Activated CD8-positive, alpha-beta memory T cell treated with anti-CD3 and anti-CD28 coated beads, Interleukin-2, amount 10 ng/mL, durations not matched to agents 7 days and 5 days (primary cell): ENCODE data around the gene KNG1. TPM values are rescaled to one million over a fixed set of nuclear protein-coding genes. Genes with fewer than 3 reads are reported as not detected.
A peak's percentile ranks its signal among the peaks of the same experiment; 100 is the strongest.

Experiments used
- ATAC-seq: fragments of 150-1000 bp; cut with Tn5 transposase; one replicate; pipeline ENCODE4 v1.10.0; 2021; ENCODE audit warnings: moderate library complexity
- CTCF ChIA-PET: fragments of 350-600 bp; sonication (Branson Sonifier 250); formaldehyde crosslinking; loops from one replicate; lab custom pipeline; 2021; ENCODE audit warnings: antibody characterized with exemption; lab: Charles Lee
- DNase-seq: peaks from one replicate; pipeline ENCODE4 v3.0.0-alpha.2; 2020
- H3K27ac Mint-ChIP-seq: one replicate; pipeline ENCODE4 v1.8.0; 2021; ENCODE audit warnings: mild to moderate bottlenecking, mixed read lengths
- H3K27me3 Mint-ChIP-seq: one replicate; pipeline ENCODE4 v1.8.0; 2021; ENCODE audit warnings: mixed read lengths
- H3K36me3 Mint-ChIP-seq: one replicate; pipeline ENCODE4 v1.8.0; 2021; ENCODE audit warnings: mild to moderate bottlenecking, mixed read lengths
- H3K4me1 Mint-ChIP-seq: one replicate; pipeline ENCODE4 v1.8.0; 2021; ENCODE audit warnings: mixed read lengths
- H3K4me3 Mint-ChIP-seq: one replicate; pipeline ENCODE4 v1.8.0; 2021; ENCODE audit warnings: mild to moderate bottlenecking, moderate library complexity, mixed read lengths
- H3K9me3 Mint-ChIP-seq: one replicate; pipeline ENCODE4 v1.8.0; 2022; ENCODE audit warnings: low read depth, mixed read lengths
- total RNA-seq, 2 experiments: library from RNA; stranded (reverse); gene quantifications; one replicate each; pipeline ENCODE4 v1.2.3, GENCODE V29; 2021

The KNG1 gene
- total RNA-seq, 2 experiments from 2014 or later = not detected

- DNase-seq (peak; percentile 41), ATAC-seq (peak; percentile 52)
- CTCF ChIA-PET = interaction anchor here (1.0 to 2.2 kb wide), 7 partner anchors 11 to 157 kb away, joined by 3 to 17 read pairs (median 7); partner anchors contain the start of gene EIF4A2
- Mint-ChIP-seq H3K4me1 (peaks cover 22% of the 10 kb centered on the region), H3K27me3 (no peaks in the 10 kb centered on the region), H3K4me3 (peak overlapping the region; percentile 78), H3K36me3 (no peaks in the 10 kb centered on the region), H3K27ac (peak overlapping the region; percentile 88), H3K9me3 (no peaks in the 10 kb centered on the region)
These were observed 55.1 kb downstream of the KNG1 start for GRCh38 chr3:186772281-186772694.

DNA sequence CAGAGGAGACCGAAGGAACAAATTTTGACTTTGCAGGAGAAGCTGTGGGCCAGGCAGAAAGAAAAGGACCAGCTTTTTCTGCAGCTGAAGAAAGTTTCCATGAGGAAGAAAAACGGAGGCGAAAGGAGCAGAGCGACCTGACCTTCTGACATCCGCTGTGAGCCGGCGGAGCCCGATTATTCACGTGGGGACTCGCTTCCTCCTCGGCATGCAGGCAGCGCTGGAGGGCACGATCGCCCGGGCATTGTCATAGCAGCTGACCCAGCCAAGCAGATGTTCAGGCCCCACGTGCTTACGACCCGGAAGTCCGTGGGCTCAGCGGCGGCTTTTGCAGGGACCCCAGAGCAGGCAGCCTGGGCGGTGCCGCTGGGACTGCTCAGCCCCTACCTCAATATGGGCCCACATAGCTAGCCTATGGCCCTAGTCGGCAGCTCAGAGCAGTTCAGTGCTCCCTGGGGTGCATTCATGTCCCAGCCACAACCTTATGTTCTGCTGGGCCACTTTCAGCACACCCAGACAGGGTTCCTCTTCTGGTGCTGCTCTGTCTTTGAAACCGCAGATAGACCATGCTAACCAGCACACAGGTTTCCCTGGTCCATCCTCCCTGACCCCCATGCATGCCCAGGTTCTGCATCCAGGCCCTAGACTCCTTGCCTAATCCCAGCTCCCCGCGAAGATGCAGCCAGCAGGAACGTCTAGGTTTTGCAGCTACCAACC is 55.7 kb downstream of the KNG1 start:
- no peaks in the 10 kb centered on the region for H3K36me3 Mint-ChIP-seq
- peak; percentile 88 for DNase-seq
- H3K9me3 Mint-ChIP-seq = no peaks in the 10 kb centered on the region
- CTCF ChIA-PET = interaction anchor here (0.7 to 2.2 kb wide), 8 partner anchors 10 to 158 kb away, joined by 3 to 17 read pairs (median 6); partner anchors contain the start of gene EIF4A2
- peaks cover 22% of the 10 kb centered on the region for H3K4me1 Mint-ChIP-seq
- peak overlapping the region; percentile 78 for H3K4me3 Mint-ChIP-seq
- peak overlapping the region; percentile 88 for H3K27ac Mint-ChIP-seq
- H3K27me3 Mint-ChIP-seq = no peaks in the 10 kb centered on the region
- peak; percentile 95 for ATAC-seq

DNA sequence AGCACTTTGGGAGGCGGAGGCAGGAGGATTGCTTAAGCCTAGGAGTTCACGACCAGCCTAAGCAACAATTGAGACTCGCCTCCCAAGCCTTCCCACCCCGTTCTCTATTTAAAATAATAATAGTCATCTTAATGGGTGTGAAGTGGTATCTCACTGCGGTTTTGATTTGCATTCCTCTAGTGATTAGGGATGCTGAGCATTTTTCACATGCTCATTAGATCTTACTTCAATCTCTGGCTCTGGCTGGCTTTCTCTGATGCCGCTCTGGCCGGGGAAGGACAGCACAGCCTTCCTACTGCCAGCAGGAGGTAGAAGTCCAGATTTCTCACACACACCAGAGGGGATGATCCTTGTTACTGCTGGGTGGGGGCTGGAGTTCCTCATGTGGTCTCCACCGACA is 58.8 kb downstream of the KNG1 start:
- no peaks in the 10 kb centered on the region for H3K27me3 Mint-ChIP-seq
- CTCF ChIA-PET = interaction anchor here (0.7 kb wide), 1 partner anchor 159 kb away, joined by 3 read pairs; no protein-coding TSS in a partner anchor
- no peaks in the 10 kb centered on the region for H3K36me3 Mint-ChIP-seq
- no peak for ATAC-seq
- DNase-seq = no peak
- H3K4me1 Mint-ChIP-seq = peaks cover 21% of the 10 kb centered on the region
- H3K27ac Mint-ChIP-seq = no peak overlapping the region
- H3K4me3 Mint-ChIP-seq = no peak overlapping the region
- H3K9me3 Mint-ChIP-seq = no peaks in the 10 kb centered on the region

DNA sequence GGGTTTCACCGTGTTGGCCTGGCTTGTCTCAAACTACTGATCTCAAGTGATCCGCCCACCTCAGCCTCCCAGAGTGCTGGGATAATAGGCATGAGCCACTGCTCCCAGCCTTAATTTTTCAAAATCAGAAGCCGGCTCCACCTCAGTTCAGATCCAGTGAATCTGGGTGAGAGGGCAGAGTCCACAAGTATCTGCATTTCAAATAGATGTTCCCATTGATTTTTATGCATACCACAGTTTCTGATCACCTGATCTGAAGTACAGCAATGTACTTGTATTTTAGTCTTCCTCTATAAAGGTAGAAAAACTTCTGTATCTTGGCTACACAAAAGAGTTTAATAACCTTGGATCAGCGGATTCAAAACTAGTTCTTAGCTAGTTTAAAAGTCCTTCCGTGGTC is 62.0 kb downstream of the KNG1 start:
- H3K9me3 Mint-ChIP-seq = no peaks in the 10 kb centered on the region
- ATAC-seq = no peak
- H3K4me3 Mint-ChIP-seq = no peak overlapping the region
- no peak for DNase-seq
- H3K27me3 Mint-ChIP-seq = peaks cover 2% of the 10 kb centered on the region
- CTCF ChIA-PET = no interaction called here
- H3K4me1 Mint-ChIP-seq = peaks cover 8% of the 10 kb centered on the region
- peaks cover 9% of the 10 kb centered on the region for H3K36me3 Mint-ChIP-seq
- H3K27ac Mint-ChIP-seq = no peak overlapping the region

DNA sequence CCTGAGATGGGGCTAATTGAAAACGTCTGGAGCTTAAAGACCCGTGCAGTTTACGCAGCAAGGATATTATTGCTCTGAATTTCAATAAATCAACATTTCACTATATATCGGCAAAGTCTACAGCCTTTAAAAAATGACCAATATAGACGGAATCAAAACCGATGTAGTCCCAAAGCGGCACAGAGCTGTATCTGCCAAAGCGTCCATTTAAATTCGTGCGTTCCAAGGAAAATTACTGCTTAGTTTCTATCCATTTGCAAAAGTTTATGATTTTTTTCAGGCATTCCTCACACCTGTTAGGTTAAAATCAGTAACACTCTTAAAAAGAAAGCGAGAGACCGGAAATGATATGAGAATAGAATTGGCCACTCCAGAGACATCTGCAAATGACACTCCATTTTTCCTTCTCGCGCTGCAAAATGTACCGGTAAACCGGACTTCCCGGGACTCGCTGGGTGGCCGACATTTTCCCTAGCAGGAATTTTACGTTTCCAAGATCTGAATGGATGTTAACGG is 65.4 kb downstream of the KNG1 start:
- H3K27me3 Mint-ChIP-seq = peaks cover 2% of the 10 kb centered on the region
- H3K4me1 Mint-ChIP-seq = peaks cover 33% of the 10 kb centered on the region
- ATAC-seq = peak; percentile 9

DNA sequence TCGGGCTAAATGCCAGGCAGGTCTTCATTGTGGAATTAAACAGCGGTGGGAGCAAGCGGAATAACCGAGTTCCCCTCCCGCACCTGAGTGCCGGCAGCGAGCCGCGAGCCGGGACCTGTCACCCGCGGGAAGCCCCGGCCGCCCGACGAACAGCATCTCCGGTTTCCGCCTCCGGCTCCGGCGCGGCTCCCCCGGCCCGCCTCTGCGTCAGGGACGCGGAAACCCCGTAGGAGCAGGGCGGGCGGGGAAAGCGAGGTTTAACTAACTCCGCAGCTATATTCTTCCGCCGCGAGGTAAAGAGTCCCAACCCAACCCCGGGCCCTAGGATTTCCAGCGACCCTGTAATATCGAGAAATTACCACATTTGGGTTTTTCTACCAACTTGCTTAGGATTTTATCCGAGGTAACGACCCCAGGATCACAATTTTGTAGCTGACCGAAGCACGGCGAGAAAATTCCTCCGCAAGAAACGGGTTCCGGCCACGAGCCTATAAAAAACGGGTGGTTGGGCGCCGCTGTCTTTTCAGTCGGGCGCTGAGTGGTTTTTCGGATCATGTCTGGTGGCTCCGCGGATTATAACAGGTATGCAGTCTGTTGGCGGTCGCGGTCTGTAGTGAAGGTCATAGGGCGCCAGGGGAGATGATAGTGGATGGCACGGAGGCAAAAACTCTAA is 66.0 kb downstream of the KNG1 start, which contains the start of gene EIF4A2:
Gene EIF4A2, plus strand, starts transcription at position 520 of the 673 bp plus-strand sequence. Its CDS starts 34 bp downstream, at position 554.
- CTCF ChIA-PET = interaction anchor here (1.0 to 3.4 kb wide), 8 partner anchors 11 to 356 kb away, joined by 3 to 24 read pairs (median 6); partner anchors contain the start of gene RPL39L
- DNase-seq (peak; percentile 93), ATAC-seq (peak; percentile 71)
- H3K4me3 Mint-ChIP-seq = peak within 1 kb of the TSS; percentile 100
- peaks cover 2% of the 10 kb centered on the region for H3K27me3 Mint-ChIP-seq
- H3K36me3 Mint-ChIP-seq = peaks cover 49% of the 10 kb centered on the region
- H3K9me3 Mint-ChIP-seq = no peaks in the 10 kb centered on the region
- peak within 1 kb of the TSS; percentile 100 for H3K27ac Mint-ChIP-seq
- H3K4me1 Mint-ChIP-seq = peaks cover 39% of the 10 kb centered on the region

More for the DNA sequence above, 65.4 kb downstream of the KNG1 start:
- no peak for DNase-seq
- Mint-ChIP-seq H3K36me3 (peaks cover 43% of the 10 kb centered on the region), H3K9me3 (no peaks in the 10 kb centered on the region), H3K4me3 (peak overlapping the region; percentile 100), H3K27ac (peak overlapping the region; percentile 100)
- CTCF ChIA-PET = interaction anchor here (1.0 to 3.4 kb wide), 5 partner anchors 10 to 357 kb away, joined by 3 to 24 read pairs (median 7); partner anchors contain the start of gene RPL39L

DNA sequence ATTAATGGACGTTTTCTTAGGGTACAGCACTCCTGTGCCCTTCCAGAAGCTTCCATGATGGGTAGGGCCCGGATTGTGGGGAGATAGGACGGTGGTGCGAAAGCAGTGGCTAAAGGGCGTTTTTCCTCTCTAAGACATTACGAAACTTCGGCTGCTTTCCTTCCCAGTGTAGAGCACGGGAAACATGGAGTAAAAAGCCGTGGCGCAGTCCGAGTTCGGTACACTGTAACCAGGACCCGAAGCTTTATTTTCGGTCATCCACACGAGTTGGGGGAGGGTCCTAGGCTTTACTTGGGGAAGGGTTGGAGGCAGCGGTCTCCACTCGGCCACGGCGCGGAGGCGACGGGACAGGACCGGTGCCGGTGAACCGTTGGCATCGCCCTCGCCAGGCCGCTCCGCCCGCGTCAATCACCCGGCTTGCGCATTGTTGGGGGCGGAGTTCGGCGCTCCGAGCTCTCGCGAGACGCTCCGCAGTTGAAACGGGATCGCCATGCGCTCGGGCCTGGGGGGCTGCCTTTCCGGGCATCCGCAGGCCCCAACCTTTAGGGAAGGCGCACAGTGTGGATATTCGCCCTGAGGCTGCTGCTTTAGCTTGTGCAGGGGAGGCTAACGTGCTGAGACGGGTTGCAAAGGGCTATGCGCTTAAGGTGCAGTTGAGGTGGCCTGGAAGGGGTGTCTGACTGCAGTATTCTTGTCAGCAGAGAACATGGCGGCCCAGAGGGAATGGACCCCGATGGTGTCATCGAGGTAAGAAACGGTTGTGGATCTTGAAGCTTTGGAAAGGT is 66.8 kb downstream of the KNG1 start:
- peak; percentile 66 for ATAC-seq
- Mint-ChIP-seq H3K4me1 (peaks cover 47% of the 10 kb centered on the region), H3K4me3 (peak overlapping the region; percentile 100), H3K27me3 (peaks cover 2% of the 10 kb centered on the region), H3K27ac (peak overlapping the region; percentile 100), H3K9me3 (no peaks in the 10 kb centered on the region), H3K36me3 (peaks cover 57% of the 10 kb centered on the region)
- DNase-seq = peak; percentile 89
- CTCF ChIA-PET = interaction anchor here (1.0 to 3.4 kb wide), 7 partner anchors 11 to 355 kb away, joined by 3 to 24 read pairs (median 7); partner anchors contain the start of gene RPL39L

DNA sequence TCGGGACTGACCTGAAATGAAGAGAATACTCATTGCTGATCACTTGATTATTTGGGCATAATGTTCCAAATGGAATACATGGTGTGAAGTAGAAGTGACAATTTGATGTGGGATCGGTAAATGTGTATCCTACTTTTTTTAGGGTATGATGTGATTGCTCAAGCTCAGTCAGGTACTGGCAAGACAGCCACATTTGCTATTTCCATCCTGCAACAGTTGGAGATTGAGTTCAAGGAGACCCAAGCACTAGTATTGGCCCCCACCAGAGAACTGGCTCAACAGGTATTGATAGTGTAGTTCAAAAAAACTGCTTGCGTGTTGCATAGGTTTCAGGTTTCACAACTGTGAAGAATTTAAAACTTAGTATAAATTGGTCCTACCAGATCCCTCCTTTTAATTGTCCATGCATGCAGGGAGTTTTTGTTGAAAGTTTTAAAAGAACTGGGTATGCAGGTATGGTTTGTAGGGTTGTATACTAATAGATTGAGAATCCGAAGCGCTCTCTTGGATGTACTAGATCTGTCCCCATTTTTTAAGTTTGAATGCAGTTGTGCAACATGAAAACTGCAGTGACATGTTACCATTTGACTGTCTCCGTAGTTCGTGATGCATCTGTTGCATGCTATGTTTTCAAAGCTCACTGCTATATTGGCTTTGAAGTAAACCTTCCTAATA is 67.8 kb downstream of the KNG1 start:
- H3K36me3 Mint-ChIP-seq = peaks cover 63% of the 10 kb centered on the region
- ATAC-seq (no peak), DNase-seq (no peak)
- H3K9me3 Mint-ChIP-seq = no peaks in the 10 kb centered on the region
- peak overlapping the region; percentile 100 for H3K4me3 Mint-ChIP-seq
- H3K4me1 Mint-ChIP-seq = peaks cover 53% of the 10 kb centered on the region
- peak overlapping the region; percentile 100 for H3K27ac Mint-ChIP-seq
- CTCF ChIA-PET = interaction anchor here (1.0 to 3.4 kb wide), 7 partner anchors 12 to 169 kb away, joined by 3 to 24 read pairs (median 5); no protein-coding TSS in a partner anchor
- peaks cover 2% of the 10 kb centered on the region for H3K27me3 Mint-ChIP-seq

GRCh38 chr3:186785495-186786018 is 68.4 kb downstream of the KNG1 start:
- ATAC-seq = no peak
- DNase-seq = no peak
- CTCF ChIA-PET = interaction anchor here (0.8 to 1.2 kb wide), 4 partner anchors 13 to 168 kb away, joined by 3 read pairs; no protein-coding TSS in a partner anchor
- H3K4me3 Mint-ChIP-seq = peak overlapping the region; percentile 100
- H3K9me3 Mint-ChIP-seq = no peaks in the 10 kb centered on the region
- H3K27ac Mint-ChIP-seq = peak overlapping the region; percentile 100
- peaks cover 55% of the 10 kb centered on the region for H3K4me1 Mint-ChIP-seq
- H3K27me3 Mint-ChIP-seq = peaks cover 2% of the 10 kb centered on the region
- H3K36me3 Mint-ChIP-seq = peaks cover 69% of the 10 kb centered on the region

GRCh38 chr3:186786922-186787321 is 69.8 kb downstream of the KNG1 start:
- H3K4me1 Mint-ChIP-seq = peaks cover 54% of the 10 kb centered on the region
- CTCF ChIA-PET = no interaction called here
- ATAC-seq = no peak
- peak overlapping the region; percentile 100 for H3K27ac Mint-ChIP-seq
- peak overlapping the region; percentile 100 for H3K4me3 Mint-ChIP-seq
- peaks cover 2% of the 10 kb centered on the region for H3K27me3 Mint-ChIP-seq
- H3K36me3 Mint-ChIP-seq = peaks cover 77% of the 10 kb centered on the region
- DNase-seq = no peak
- no peaks in the 10 kb centered on the region for H3K9me3 Mint-ChIP-seq

- no peak for DNase-seq
- peak overlapping the region; percentile 100 for H3K27ac Mint-ChIP-seq
- H3K4me1 Mint-ChIP-seq = peaks cover 48% of the 10 kb centered on the region
- CTCF ChIA-PET = interaction anchor here (1.2 kb wide), 1 partner anchor 17 kb away, joined by 3 read pairs; no protein-coding TSS in a partner anchor
- H3K9me3 Mint-ChIP-seq = no peaks in the 10 kb centered on the region
- H3K36me3 Mint-ChIP-seq = peaks cover 84% of the 10 kb centered on the region
- H3K4me3 Mint-ChIP-seq = peak overlapping the region; percentile 100
- no peak for ATAC-seq
- peaks cover 2% of the 10 kb centered on the region for H3K27me3 Mint-ChIP-seq
These were observed 70.7 kb downstream of the KNG1 start for GRCh38 chr3:186787642-186788481.
